Dendritic cell treated with granulocyte-macrophage colony-stimulating factor and Interleukin-4, amounts not matched to agents 40 ng/mL and 50 ng/mL, for 4 days (primary cell): ENCODE measurements around the gene CNTFR.

Experiments
- H3K27ac Mint-ChIP-seq: one replicate; pipeline ENCODE4 v1.8.0; 2022; ENCODE audit warnings: mild to moderate bottlenecking, mixed read lengths
- H3K27me3 Mint-ChIP-seq: one replicate; pipeline ENCODE4 v1.8.0; 2022; ENCODE audit warnings: mild to moderate bottlenecking, mixed read lengths
- H3K36me3 Mint-ChIP-seq: one replicate; pipeline ENCODE4 v1.8.0; 2022; ENCODE audit warnings: low read depth, mixed read lengths
- H3K4me1 Mint-ChIP-seq: one replicate; pipeline ENCODE4 v1.8.0; 2022; ENCODE audit warnings: low read depth, mixed read lengths
- H3K4me3 Mint-ChIP-seq: one replicate; pipeline ENCODE4 v1.8.0; 2022; ENCODE audit warnings: mild to moderate bottlenecking, moderate library complexity, mixed read lengths
- H3K9me3 Mint-ChIP-seq: one replicate; pipeline ENCODE4 v1.8.0; 2022; ENCODE audit warnings: mixed read lengths
- intact Hi-C: fragments of 100-400 bp; cut with micrococcal nuclease; formaldehyde crosslinking; loops from one replicate; pipeline ENCODE4 v1.15.0; 2022

Gene CNTFR

GRCh38 chr9:34575862-34576596 is 13.5 kb downstream of the CNTFR start:
- Mint-ChIP-seq H3K36me3 (no peaks in the 10 kb centered on the region), H3K9me3 (no peaks in the 10 kb centered on the region), H3K27me3 (peaks cover 68% of the 10 kb centered on the region), H3K4me3 (no peak overlapping the region), H3K4me1 (peaks cover 6% of the 10 kb centered on the region), H3K27ac (no peak overlapping the region)
- intact Hi-C loops, result no loop called here

- no peaks in the 10 kb centered on the region for H3K36me3 Mint-ChIP-seq
- peaks cover 6% of the 10 kb centered on the region for H3K4me1 Mint-ChIP-seq
- H3K4me3 Mint-ChIP-seq, result no peak overlapping the region
- no peaks in the 10 kb centered on the region for H3K9me3 Mint-ChIP-seq
- H3K27ac Mint-ChIP-seq, result no peak overlapping the region
- intact Hi-C loops, result no loop called here
- H3K27me3 Mint-ChIP-seq, result peaks cover 66% of the 10 kb centered on the region
Observed at GRCh38 chr9:34575241-34575640, 14.3 kb downstream of the CNTFR start.

- intact Hi-C loops, result no loop called here
- H3K27me3 Mint-ChIP-seq, result peaks cover 64% of the 10 kb centered on the region
Observed at GRCh38 chr9:34574571-34574970, 15.0 kb downstream of the CNTFR start.

GRCh38 chr9:34573599-34574325 is 15.8 kb downstream of the CNTFR start:
- Mint-ChIP-seq H3K36me3 (no peaks in the 10 kb centered on the region), H3K4me3 (no peak overlapping the region), H3K4me1 (peaks cover 6% of the 10 kb centered on the region), H3K27me3 (peaks cover 59% of the 10 kb centered on the region), H3K9me3 (no peaks in the 10 kb centered on the region), H3K27ac (no peak overlapping the region)
- intact Hi-C loops, result no loop called here

More at GRCh38 chr9:34574571-34574970, 15.0 kb downstream of the CNTFR start:
- H3K4me3 Mint-ChIP-seq, result no peak overlapping the region
- H3K27ac Mint-ChIP-seq, result no peak overlapping the region
- no peaks in the 10 kb centered on the region for H3K36me3 Mint-ChIP-seq
- no peaks in the 10 kb centered on the region for H3K9me3 Mint-ChIP-seq
- H3K4me1 Mint-ChIP-seq, result peaks cover 6% of the 10 kb centered on the region

GRCh38 chr9:34572628-34573027 is 16.9 kb downstream of the CNTFR start:
- no peak overlapping the region for H3K4me3 Mint-ChIP-seq

GRCh38 chr9:34572092-34572491 is 17.4 kb downstream of the CNTFR start:
- Mint-ChIP-seq H3K4me1 (no peaks in the 10 kb centered on the region), H3K4me3 (no peak overlapping the region), H3K27ac (no peak overlapping the region), H3K27me3 (peaks cover 55% of the 10 kb centered on the region), H3K36me3 (no peaks in the 10 kb centered on the region), H3K9me3 (no peaks in the 10 kb centered on the region)
- intact Hi-C loops, result no loop called here

More at GRCh38 chr9:34572628-34573027, 16.9 kb downstream of the CNTFR start:
- peaks cover 3% of the 10 kb centered on the region for H3K4me1 Mint-ChIP-seq
- peaks cover 58% of the 10 kb centered on the region for H3K27me3 Mint-ChIP-seq
- H3K36me3 Mint-ChIP-seq, result no peaks in the 10 kb centered on the region
- no peaks in the 10 kb centered on the region for H3K9me3 Mint-ChIP-seq
- H3K27ac Mint-ChIP-seq, result no peak overlapping the region
- intact Hi-C loops, result no loop called here

- Mint-ChIP-seq H3K4me1 (no peaks in the 10 kb centered on the region), H3K4me3 (no peak overlapping the region), H3K36me3 (no peaks in the 10 kb centered on the region), H3K27me3 (peaks cover 53% of the 10 kb centered on the region), H3K9me3 (no peaks in the 10 kb centered on the region), H3K27ac (peak overlapping the region; percentile 1)
- intact Hi-C loops, result no loop called here
Observed at GRCh38 chr9:34571481-34571810, 18.1 kb downstream of the CNTFR start.

- no peaks in the 10 kb centered on the region for H3K36me3 Mint-ChIP-seq
- H3K27me3 Mint-ChIP-seq, result peaks cover 50% of the 10 kb centered on the region
- no peaks in the 10 kb centered on the region for H3K9me3 Mint-ChIP-seq
- H3K4me3 Mint-ChIP-seq, result no peak overlapping the region
- no peak overlapping the region for H3K27ac Mint-ChIP-seq
- H3K4me1 Mint-ChIP-seq, result no peaks in the 10 kb centered on the region
- intact Hi-C loops, result no loop called here
Observed at GRCh38 chr9:34570809-34571480, 18.6 kb downstream of the CNTFR start.

- Mint-ChIP-seq H3K4me1 (no peaks in the 10 kb centered on the region), H3K27me3 (peaks cover 48% of the 10 kb centered on the region), H3K4me3 (no peak overlapping the region), H3K9me3 (no peaks in the 10 kb centered on the region), H3K36me3 (no peaks in the 10 kb centered on the region), H3K27ac (no peak overlapping the region)
- intact Hi-C loops, result no loop called here
Observed at GRCh38 chr9:34570376-34570775, 19.1 kb downstream of the CNTFR start.

GRCh38 chr9:34568774-34569173 is 20.8 kb downstream of the CNTFR start:
- intact Hi-C loops, result no loop called here

GRCh38 chr9:34568133-34568532 is 21.4 kb downstream of the CNTFR start:
- Mint-ChIP-seq H3K4me3 (no peak overlapping the region), H3K4me1 (no peaks in the 10 kb centered on the region), H3K27ac (no peak overlapping the region), H3K27me3 (peaks cover 49% of the 10 kb centered on the region), H3K9me3 (no peaks in the 10 kb centered on the region), H3K36me3 (no peaks in the 10 kb centered on the region)
- intact Hi-C loops, result no loop called here

More at GRCh38 chr9:34568774-34569173, 20.8 kb downstream of the CNTFR start:
- Mint-ChIP-seq H3K4me3 (no peak overlapping the region), H3K36me3 (no peaks in the 10 kb centered on the region), H3K27me3 (peaks cover 46% of the 10 kb centered on the region), H3K27ac (no peak overlapping the region), H3K4me1 (no peaks in the 10 kb centered on the region), H3K9me3 (no peaks in the 10 kb centered on the region)

- Mint-ChIP-seq H3K27ac (no peak overlapping the region), H3K36me3 (no peaks in the 10 kb centered on the region), H3K27me3 (peaks cover 54% of the 10 kb centered on the region), H3K4me3 (no peak overlapping the region), H3K4me1 (no peaks in the 10 kb centered on the region), H3K9me3 (no peaks in the 10 kb centered on the region)
- intact Hi-C loops, result no loop called here
Observed at GRCh38 chr9:34566972-34567371, 22.6 kb downstream of the CNTFR start.

- no peak overlapping the region for H3K4me3 Mint-ChIP-seq
- no peaks in the 10 kb centered on the region for H3K9me3 Mint-ChIP-seq
- no peaks in the 10 kb centered on the region for H3K36me3 Mint-ChIP-seq
- intact Hi-C loops, result no loop called here
- H3K4me1 Mint-ChIP-seq, result no peaks in the 10 kb centered on the region
- H3K27ac Mint-ChIP-seq, result no peak overlapping the region
- peaks cover 50% of the 10 kb centered on the region for H3K27me3 Mint-ChIP-seq
Observed at GRCh38 chr9:34566322-34566721, 23.2 kb downstream of the CNTFR start.

GRCh38 chr9:34565856-34566255 is 23.7 kb downstream of the CNTFR start:
- Mint-ChIP-seq H3K4me1 (no peaks in the 10 kb centered on the region), H3K27ac (no peak overlapping the region), H3K27me3 (peaks cover 51% of the 10 kb centered on the region), H3K4me3 (no peak overlapping the region), H3K9me3 (no peaks in the 10 kb centered on the region), H3K36me3 (no peaks in the 10 kb centered on the region)
- intact Hi-C loops, result no loop called here
